Measurements from ENCODE around the gene JUND. TPM values are rescaled to one million over a fixed set of nuclear protein-coding genes. Genes with fewer than 3 reads are reported as not detected.

The JUND gene
- total RNA-seq, 1 donor from 2014 or later: 531 TPM

- DNase-seq (ENCODE audit: extremely low spot score in 2 of 2): no peak
- TF ChIP-seq POLR2AphosphoS5 (IDR thresholded peaks at IDR 0.05; ENCODE audit: insufficient read depth in 1 of 2, low read depth in 1 of 2): peak; percentile 89 to 95
- TF ChIP-seq POLR2A (IDR thresholded peaks at IDR 0.05): no peak
- peaks cover 47% of the 10 kb centered on the region for H3K4me1 ChIP-seq
Observed at GRCh38 chr19:18274781-18275356, 6.6 kb downstream of the JUND start.

GRCh38 chr19:18274219-18274780, 7.1 kb downstream of the JUND start, which contains the start of gene IQCN:
TSS of gene IQCN (minus strand) at chr19:18274452. CDS start at chr19:18269478, 4,974 bp downstream.
- Histone ChIP-seq H3K36me3 (no peaks in the 10 kb centered on the region), H3K27ac (peak within 1 kb of the TSS; percentile 90), H3K9me3 (no peaks in the 10 kb centered on the region), H3K4me3 (peak within 1 kb of the TSS; percentile 9 to 32), H3K27me3 (no peaks in the 10 kb centered on the region), H3K4me1 (peaks cover 47% of the 10 kb centered on the region)
- DNase-seq (ENCODE audit: extremely low spot score in 2 of 2): no peak
- intact Hi-C loops (cut with DNase I): no loop called here
- TF ChIP-seq CTCF (IDR thresholded peaks at IDR 0.05) (no peak), POLR2A (IDR thresholded peaks at IDR 0.05) (no peak), POLR2AphosphoS5 (IDR thresholded peaks at IDR 0.05; ENCODE audit: insufficient read depth in 1 of 2, low read depth in 1 of 2) (no peak)

More at GRCh38 chr19:18274781-18275356, 6.6 kb downstream of the JUND start:
- no peaks in the 10 kb centered on the region for H3K9me3 ChIP-seq
- peak overlapping the region; percentile 90 for H3K27ac ChIP-seq
- no peaks in the 10 kb centered on the region for H3K36me3 ChIP-seq
- peak overlapping the region; percentile 9 to 32 for H3K4me3 ChIP-seq
- intact Hi-C loops (cut with DNase I): no loop called here
- no peaks in the 10 kb centered on the region for H3K27me3 ChIP-seq

- peaks cover 41% of the 10 kb centered on the region for H3K4me1 ChIP-seq
- no peaks in the 10 kb centered on the region for H3K36me3 ChIP-seq
- H3K9me3 ChIP-seq: no peaks in the 10 kb centered on the region
- H3K4me3 ChIP-seq: no peak overlapping the region
- H3K27ac ChIP-seq: peak overlapping the region; percentile 90
- intact Hi-C loops (cut with DNase I): no loop called here
- H3K27me3 ChIP-seq: no peaks in the 10 kb centered on the region
- DNase-seq (ENCODE audit: extremely low spot score in 2 of 2): no peak
- no peak for TF ChIP-seq POLR2A (IDR thresholded peaks at IDR 0.05)
Observed at GRCh38 chr19:18273561-18274218, 7.7 kb downstream of the JUND start.

- no peak overlapping the region for H3K4me3 ChIP-seq
- H3K36me3 ChIP-seq: peaks cover 0 to 11% of the 10 kb centered on the region in 2 donors
- H3K27me3 ChIP-seq: no peaks in the 10 kb centered on the region
- H3K27ac ChIP-seq: no peak overlapping the region
- no peaks in the 10 kb centered on the region for H3K9me3 ChIP-seq
- intact Hi-C loops (cut with DNase I): no loop called here
- TF ChIP-seq CTCF (IDR thresholded peaks at IDR 0.05): no peak
- no peak for TF ChIP-seq POLR2A (IDR thresholded peaks at IDR 0.05)
- no peak for TF ChIP-seq POLR2AphosphoS5 (IDR thresholded peaks at IDR 0.05; ENCODE audit: insufficient read depth in 1 of 2, low read depth in 1 of 2)
- DNase-seq (ENCODE audit: extremely low spot score in 2 of 2): no peak
- H3K4me1 ChIP-seq: peaks cover 27% of the 10 kb centered on the region
Observed at GRCh38 chr19:18271433-18271841, 10.0 kb downstream of the JUND start.

GRCh38 chr19:18270326-18270725, 11.1 kb downstream of the JUND start:
- H3K9me3 ChIP-seq: no peaks in the 10 kb centered on the region
- H3K27ac ChIP-seq: no peak overlapping the region
- H3K4me3 ChIP-seq: no peak overlapping the region
- peaks cover 21% of the 10 kb centered on the region for H3K4me1 ChIP-seq
- intact Hi-C loops (cut with DNase I): no loop called here
- H3K36me3 ChIP-seq: peaks cover 0 to 20% of the 10 kb centered on the region in 2 donors
- DNase-seq (ENCODE audit: extremely low spot score in 2 of 2): no peak
- TF ChIP-seq POLR2AphosphoS5 (IDR thresholded peaks at IDR 0.05; ENCODE audit: insufficient read depth in 1 of 2, low read depth in 1 of 2): no peak
- H3K27me3 ChIP-seq: no peaks in the 10 kb centered on the region

GRCh38 chr19:18269070-18269723, 12.2 kb downstream of the JUND start:
- no peak for DNase-seq (ENCODE audit: extremely low spot score in 2 of 2)
- Histone ChIP-seq H3K9me3 (no peaks in the 10 kb centered on the region), H3K27ac (no peak overlapping the region), H3K27me3 (no peaks in the 10 kb centered on the region), H3K4me3 (no peak overlapping the region), H3K36me3 (peaks cover 0 to 29% of the 10 kb centered on the region in 2 donors), H3K4me1 (peaks cover 10% of the 10 kb centered on the region)
- no peak for TF ChIP-seq POLR2AphosphoS5 (IDR thresholded peaks at IDR 0.05; ENCODE audit: insufficient read depth in 1 of 2, low read depth in 1 of 2)
- no peak for TF ChIP-seq POLR2A (IDR thresholded peaks at IDR 0.05)
- no peak for TF ChIP-seq CTCF (IDR thresholded peaks at IDR 0.05)
- intact Hi-C loops (cut with DNase I): no loop called here
